Activated CD8-positive, alpha-beta memory T cell treated with anti-CD3 and anti-CD28 coated beads for 36 hours (primary cell): ENCODE results near the gene C19orf47. TPM values are rescaled to one million over a fixed set of nuclear protein-coding genes. Genes with fewer than 3 reads are reported as not detected.

Experiments used
- CTCF ChIA-PET: fragments of 350-600 bp; sonication (Branson Sonifier 250); formaldehyde crosslinking; loops from one replicate; lab custom pipeline; 2021; ENCODE audit warnings: antibody characterized with exemption; lab: Charles Lee
- POLR2A ChIA-PET: fragments of 350-600 bp; sonication (Branson Sonifier 250); formaldehyde crosslinking; loops from one replicate; lab custom pipeline; 2021; ENCODE audit warnings: antibody characterized with exemption; lab: Charles Lee
- total RNA-seq, 2 experiments: library from RNA; stranded (reverse); gene quantifications; one replicate each; pipeline ENCODE4 v1.2.3, GENCODE V29; 2021

Gene C19orf47
- total RNA-seq, 2 experiments from 2014 or later, result 25.2 to 25.9 TPM

DNA sequence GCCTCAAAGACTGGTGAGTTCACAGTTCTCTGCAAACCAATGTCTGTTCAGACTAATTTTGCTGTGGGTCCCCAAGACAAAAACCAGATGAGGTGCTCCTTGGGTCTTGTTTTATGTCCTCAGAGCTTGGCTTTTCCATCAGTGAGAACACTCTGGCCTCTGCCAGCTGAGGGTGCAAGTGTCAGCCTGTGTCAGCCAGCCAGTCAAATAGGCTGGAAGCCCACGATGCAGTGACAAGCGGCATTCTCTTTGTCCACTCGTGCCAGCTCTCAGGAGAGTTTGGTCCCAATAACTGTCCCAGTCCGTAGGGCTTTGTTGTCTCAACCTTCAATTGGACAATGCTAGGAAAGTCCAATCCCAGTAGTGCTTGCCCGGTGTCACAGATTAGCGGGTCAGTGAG lies 53.6 kb downstream of the C19orf47 start:
- POLR2A ChIA-PET, result no interaction called here
- CTCF ChIA-PET, result no interaction called here

- ChIA-PET POLR2A (interaction anchor here (0.7 kb wide), 1 partner anchor 1264 kb away, joined by 6 read pairs; no protein-coding TSS in a partner anchor), CTCF (interaction anchor here (0.6 to 1.0 kb wide), 3 partner anchors 44 to 368 kb away, joined by 4 to 6 read pairs (median 4); no protein-coding TSS in a partner anchor)
These were observed 61.2 kb downstream of the C19orf47 start for GRCh38 chr19:40286971-40287421.

GRCh38 chr19:40286235-40286970 lies 61.8 kb downstream of the C19orf47 start:
- CTCF ChIA-PET, result interaction anchor here (0.6 to 1.0 kb wide), 6 partner anchors 19 to 263 kb away, joined by 3 to 6 read pairs (median 3); no protein-coding TSS in a partner anchor
- POLR2A ChIA-PET, result interaction anchor here (0.6 to 0.8 kb wide), 4 partner anchors 21 to 157 kb away, joined by 3 to 4 read pairs (median 4); partner anchors contain the start of gene SERTAD3

GRCh38 chr19:40285353-40286234 lies 62.6 kb downstream of the C19orf47 start:
- POLR2A ChIA-PET, result interaction anchor here (0.6 to 0.8 kb wide), 2 partner anchors 95 to 158 kb away, joined by 4 read pairs; partner anchors contain the start of gene SERTAD3

GRCh38 chr19:40284501-40285352 lies 63.5 kb downstream of the C19orf47 start, which contains the start of gene AKT2:
Gene AKT2, minus strand, starts transcription at chr19:40285345. Its CDS starts 20,078 bp downstream, at chr19:40265267.
- POLR2A ChIA-PET, result interaction anchor here (0.6 to 1.0 kb wide), 2 partner anchors 141 to 221 kb away, joined by 3 to 4 read pairs; partner anchors contain the start of gene SERTAD1
- CTCF ChIA-PET, result interaction anchor here (1.7 kb wide), 1 partner anchor 10 kb away, joined by 4 read pairs; no protein-coding TSS in a partner anchor

More at GRCh38 chr19:40285353-40286234, 62.6 kb downstream of the C19orf47 start:
- CTCF ChIA-PET, result interaction anchor here (0.6 to 0.9 kb wide), 3 partner anchors 20 to 195 kb away, joined by 3 to 4 read pairs (median 3); no protein-coding TSS in a partner anchor

GRCh38 chr19:40284251-40284500 lies 64.0 kb downstream of the C19orf47 start:
- CTCF ChIA-PET, result interaction anchor here (1.7 kb wide), 1 partner anchor 10 kb away, joined by 4 read pairs; no protein-coding TSS in a partner anchor
- POLR2A ChIA-PET, result interaction anchor here (0.6 to 1.0 kb wide), 3 partner anchors 142 to 221 kb away, joined by 3 to 4 read pairs (median 3); partner anchors contain the start of gene SERTAD1

GRCh38 chr19:40283414-40284250 lies 64.6 kb downstream of the C19orf47 start:
- ChIA-PET CTCF (interaction anchor here (1.7 kb wide), 1 partner anchor 9 kb away, joined by 4 read pairs; no protein-coding TSS in a partner anchor), POLR2A (interaction anchor here (0.6 kb wide), 1 partner anchor 143 kb away, joined by 3 read pairs; no protein-coding TSS in a partner anchor)

GRCh38 chr19:40282920-40283319 lies 65.3 kb downstream of the C19orf47 start:
- POLR2A ChIA-PET, result no interaction called here

GRCh38 chr19:40282209-40282580 lies 66.0 kb downstream of the C19orf47 start:
- POLR2A ChIA-PET, result no interaction called here
- CTCF ChIA-PET, result interaction anchor here (0.6 kb wide), 1 partner anchor 15 kb away, joined by 3 read pairs; no protein-coding TSS in a partner anchor

More at GRCh38 chr19:40282920-40283319, 65.3 kb downstream of the C19orf47 start:
- CTCF ChIA-PET, result no interaction called here

- CTCF ChIA-PET, result interaction anchor here (0.6 kb wide), 1 partner anchor 16 kb away, joined by 3 read pairs; no protein-coding TSS in a partner anchor
These were observed 66.6 kb downstream of the C19orf47 start for GRCh38 chr19:40281381-40282208.

GRCh38 chr19:40280608-40281221 lies 67.5 kb downstream of the C19orf47 start:
- ChIA-PET POLR2A (interaction anchor here (0.6 to 1.3 kb wide), 2 partner anchors 14 to 842 kb away, joined by 3 to 6 read pairs; no protein-coding TSS in a partner anchor), CTCF (no interaction called here)

More at GRCh38 chr19:40281381-40282208, 66.6 kb downstream of the C19orf47 start:
- POLR2A ChIA-PET, result interaction anchor here (1.3 kb wide), 1 partner anchor 14 kb away, joined by 6 read pairs; no protein-coding TSS in a partner anchor

- CTCF ChIA-PET, result interaction anchor here (0.7 kb wide), 1 partner anchor 548 kb away, joined by 3 read pairs; no protein-coding TSS in a partner anchor
- POLR2A ChIA-PET, result interaction anchor here (0.6 kb wide), 2 partner anchors 99 to 841 kb away, joined by 3 read pairs; no protein-coding TSS in a partner anchor
These were observed 68.2 kb downstream of the C19orf47 start for GRCh38 chr19:40279761-40280607.

- CTCF ChIA-PET, result no interaction called here
These were observed 69.1 kb downstream of the C19orf47 start for GRCh38 chr19:40279120-40279551.

GRCh38 chr19:40278361-40279035 lies 69.7 kb downstream of the C19orf47 start:
- ChIA-PET POLR2A (no interaction called here), CTCF (no interaction called here)

More at GRCh38 chr19:40279120-40279551, 69.1 kb downstream of the C19orf47 start:
- POLR2A ChIA-PET, result no interaction called here
